Raji (cell line): ENCODE results near the gene SS18.

Source experiments
- POLR2A ChIP-seq: IDR thresholded peaks from 2 replicates; pipeline ENCODE4 v1.6.1; 2011; ENCODE audit warnings: low read depth, low read length, control low read depth; ENCODE audit not compliant: insufficient read depth

Gene SS18

DNA sequence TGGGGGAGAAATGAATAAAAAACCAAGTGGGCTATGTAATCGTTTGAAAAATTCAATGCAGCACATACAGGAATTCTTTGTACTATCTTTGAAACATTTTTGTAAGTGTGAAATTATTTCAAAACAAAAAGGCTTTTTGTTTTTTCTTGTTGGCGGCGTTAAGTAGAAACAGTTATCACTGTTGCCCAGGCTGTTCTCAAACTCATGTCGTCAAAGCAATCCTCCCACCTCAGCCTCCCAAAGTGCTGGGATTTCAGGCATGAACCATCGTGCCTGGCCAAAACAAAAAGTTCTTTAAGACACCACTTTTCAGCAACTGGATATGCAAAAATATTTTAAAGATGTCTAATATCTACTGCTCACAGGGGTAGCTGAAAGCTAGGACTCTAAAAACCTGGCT lies 5.4 kb downstream of the SS18 start:
- no peak for TF ChIP-seq POLR2A

DNA sequence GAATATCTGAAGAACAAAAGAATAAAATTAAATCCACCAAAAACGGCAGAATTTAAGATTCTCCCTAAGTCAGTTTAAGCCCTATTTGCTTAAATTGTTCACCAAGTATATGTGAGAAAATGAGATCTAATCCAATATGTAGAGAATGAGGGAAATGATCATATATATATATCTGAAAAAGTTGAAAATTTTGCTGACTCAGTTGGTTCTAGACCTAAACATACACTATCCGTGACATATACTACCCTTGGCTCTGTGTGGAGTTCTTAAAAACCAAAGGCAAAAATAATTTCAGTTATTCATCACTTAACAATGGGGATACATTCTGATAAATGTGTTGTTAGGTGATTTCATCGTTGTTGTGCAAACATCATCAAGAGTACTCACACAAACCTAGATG lies 7.3 kb downstream of the SS18 start:
- no peak for TF ChIP-seq POLR2A

DNA sequence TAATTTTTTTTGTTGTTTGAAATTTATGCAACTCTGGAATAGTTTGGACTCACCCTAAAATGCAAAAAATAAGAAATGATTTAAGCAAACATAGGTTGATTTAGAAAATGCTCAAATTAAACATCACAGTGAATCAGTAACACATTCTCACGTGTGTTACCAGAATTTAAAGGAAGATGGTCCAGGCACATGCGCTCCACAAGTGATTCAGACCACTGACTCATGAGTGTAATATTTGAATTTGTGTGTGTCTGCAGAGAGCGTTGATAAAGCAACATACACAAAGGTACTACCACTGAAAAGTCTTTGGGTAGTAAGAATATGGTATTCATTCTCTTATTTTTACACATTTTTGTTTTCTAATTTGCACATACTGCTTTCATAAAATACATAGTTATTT lies 7.9 kb downstream of the SS18 start:
- TF ChIP-seq POLR2A: no peak

DNA sequence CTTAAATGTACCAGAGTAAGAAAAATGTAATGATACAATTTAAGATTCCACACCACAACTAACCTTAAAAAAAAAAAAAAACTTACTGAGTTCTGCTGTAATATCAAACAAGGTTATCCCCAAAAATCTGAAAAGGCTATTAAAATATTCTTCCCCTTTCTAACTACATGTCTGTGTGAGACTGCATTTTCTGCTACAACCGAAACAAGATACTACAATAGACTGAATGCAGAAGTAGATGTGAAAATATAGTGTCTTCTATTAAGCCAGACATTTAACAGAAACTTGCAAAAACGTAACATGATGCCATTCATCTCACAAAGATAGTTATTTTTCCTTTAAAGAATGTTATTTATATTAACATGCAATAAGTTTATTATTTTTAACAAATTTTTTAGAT lies 16.2 kb downstream of the SS18 start:
- no peak for TF ChIP-seq POLR2A

DNA sequence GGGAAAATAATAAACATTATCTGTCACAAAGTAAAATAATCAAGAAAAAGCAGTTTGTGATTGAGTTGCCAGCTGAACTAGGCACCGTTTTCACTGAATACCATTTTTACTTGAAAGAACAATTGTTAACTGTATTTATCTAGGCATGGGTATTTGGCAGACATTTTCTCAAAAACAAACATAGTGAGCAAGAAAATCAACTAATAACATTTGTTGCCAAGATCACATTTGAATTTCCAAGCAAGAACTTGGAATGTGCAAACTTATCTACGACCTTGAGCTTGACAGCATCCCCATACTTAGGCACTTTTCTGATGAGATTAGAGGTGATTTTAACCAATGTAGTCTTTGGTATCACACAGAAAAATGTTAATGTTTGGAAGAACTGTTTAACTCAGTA lies 16.7 kb downstream of the SS18 start:
- TF ChIP-seq POLR2A: no peak

DNA sequence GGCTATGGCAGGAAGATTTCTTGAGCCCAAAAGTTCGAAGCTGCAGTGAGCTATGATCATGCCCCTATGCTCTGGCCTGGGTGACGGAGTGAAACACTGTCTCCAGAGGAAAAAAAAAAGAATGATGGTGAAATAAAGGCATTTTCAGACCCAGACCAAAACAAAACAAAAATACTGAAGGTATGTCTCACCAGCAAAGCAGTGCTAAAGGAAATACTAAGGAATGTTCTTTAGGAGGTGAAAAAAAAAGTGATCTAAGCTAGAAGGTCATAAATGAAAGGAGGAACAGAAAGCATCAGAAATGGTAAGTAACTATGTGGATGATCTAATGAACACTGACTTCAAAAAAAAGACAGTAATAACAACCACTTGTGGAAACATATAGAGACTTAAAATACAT lies 18.7 kb downstream of the SS18 start:
- TF ChIP-seq POLR2A: no peak

DNA sequence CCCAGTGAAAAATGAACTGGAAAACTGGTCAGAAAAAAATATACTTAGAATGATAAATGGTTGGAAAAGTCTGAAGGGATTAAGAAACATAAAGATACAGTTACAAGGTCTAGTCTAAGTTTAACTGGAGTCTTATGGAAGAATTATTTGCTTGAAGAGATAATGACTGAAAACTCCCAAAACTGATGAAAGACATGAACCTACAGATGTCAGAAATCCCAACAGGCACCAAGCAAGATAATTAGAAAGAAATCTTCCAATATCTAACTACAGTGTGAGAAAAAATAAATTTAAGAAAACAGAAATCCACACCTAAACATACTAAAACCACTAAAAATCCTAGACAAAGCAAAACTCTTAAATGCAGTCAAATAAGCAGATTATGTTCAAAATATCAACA lies 19.4 kb downstream of the SS18 start:
- TF ChIP-seq POLR2A: no peak

DNA sequence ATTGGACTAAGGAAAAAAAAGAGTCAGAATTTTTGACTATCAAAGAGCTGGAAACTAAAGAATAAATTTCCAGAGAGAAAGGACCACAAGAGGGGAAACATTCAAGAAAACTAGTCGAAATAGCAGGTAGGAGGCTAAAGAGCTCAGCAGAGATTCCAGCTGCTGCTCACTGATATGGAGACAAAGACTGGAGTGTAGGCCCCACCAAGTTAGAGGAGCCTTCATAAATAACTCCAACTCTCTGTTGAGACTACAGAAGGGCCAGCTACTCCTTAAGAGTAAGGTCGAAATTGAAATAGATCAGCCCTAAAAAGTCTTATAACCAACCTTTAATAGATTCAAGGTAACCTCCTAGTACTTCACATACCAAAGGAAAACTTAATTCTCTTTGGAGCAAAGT lies 31.1 kb downstream of the SS18 start:
- TF ChIP-seq POLR2A: no peak

DNA sequence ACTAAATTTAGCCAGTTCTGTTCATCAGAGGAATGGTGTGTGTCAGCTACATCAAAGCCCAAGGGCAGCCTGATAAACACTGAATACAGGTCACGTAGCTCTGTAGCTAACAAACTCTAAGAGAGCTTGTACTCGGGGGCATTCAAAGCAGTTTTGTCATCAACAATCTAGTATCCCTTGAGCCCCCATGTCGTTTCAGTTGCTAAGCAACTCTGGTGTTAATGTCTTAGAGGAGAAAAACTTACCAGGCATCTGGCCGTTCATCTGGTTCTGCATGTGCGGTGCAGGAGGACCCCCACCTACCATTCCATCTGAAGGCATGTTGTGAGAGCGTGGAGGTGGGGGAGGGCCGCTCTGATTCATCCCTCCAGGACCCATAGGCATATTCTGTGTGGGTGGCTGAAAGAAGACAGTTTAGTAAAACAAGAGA lies 33.1 kb downstream of the SS18 start:
- no peak for TF ChIP-seq POLR2A

DNA sequence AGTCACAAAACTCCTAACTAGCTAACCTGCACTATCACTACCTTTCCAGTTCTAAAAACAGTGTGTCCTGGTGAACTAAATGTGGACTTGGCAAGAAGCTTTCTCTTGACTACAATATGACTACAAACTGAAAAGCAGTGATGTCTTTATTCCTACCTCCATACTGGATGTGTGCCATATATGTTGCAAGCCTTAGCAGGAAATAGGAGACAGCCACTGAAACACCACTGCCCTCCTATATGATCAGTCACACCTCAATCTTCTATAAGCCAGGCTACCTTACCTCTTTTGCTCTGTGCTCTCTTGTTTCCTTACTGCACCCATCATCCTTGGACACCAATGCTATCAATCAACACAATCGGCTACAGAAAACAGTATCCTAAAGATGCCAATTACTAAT lies 34.1 kb downstream of the SS18 start:
- TF ChIP-seq POLR2A: no peak

DNA sequence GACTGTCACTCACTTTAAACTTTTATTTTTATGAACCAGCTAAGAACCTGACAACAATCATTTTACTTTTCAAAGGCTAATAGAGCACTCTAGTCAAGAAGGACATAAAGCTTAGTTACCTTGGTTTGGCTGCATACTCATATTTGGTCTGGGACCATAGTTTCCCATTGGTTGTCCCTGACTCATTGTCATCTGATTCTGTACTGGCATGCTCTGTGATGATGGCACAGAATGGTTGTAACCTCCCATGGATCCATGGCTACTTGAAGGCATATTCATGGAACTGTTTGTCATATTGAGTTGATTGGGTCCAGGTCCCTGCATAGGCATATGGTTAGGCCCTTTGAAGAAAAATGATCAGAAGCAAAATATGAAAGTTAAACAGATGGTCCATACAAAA lies 37.9 kb downstream of the SS18 start:
- TF ChIP-seq POLR2A: no peak

DNA sequence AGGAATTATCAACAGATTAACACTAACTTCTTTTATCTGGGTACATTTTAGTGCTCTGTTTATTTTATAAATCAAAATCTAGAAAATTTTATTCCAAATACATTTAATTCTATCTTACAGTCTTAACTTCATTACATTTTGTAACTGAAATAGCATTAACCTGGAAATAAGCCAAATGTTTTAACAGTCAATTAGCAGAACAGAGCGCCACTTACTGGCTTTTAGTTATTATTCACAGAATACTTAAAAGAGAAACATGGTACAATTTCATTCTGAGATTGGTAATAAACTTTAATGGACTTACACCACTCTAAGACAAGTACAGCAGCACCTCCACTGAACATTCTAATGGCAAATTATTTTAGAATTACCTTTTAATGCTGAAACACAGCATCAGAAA lies 38.6 kb downstream of the SS18 start:
- TF ChIP-seq POLR2A: no peak

DNA sequence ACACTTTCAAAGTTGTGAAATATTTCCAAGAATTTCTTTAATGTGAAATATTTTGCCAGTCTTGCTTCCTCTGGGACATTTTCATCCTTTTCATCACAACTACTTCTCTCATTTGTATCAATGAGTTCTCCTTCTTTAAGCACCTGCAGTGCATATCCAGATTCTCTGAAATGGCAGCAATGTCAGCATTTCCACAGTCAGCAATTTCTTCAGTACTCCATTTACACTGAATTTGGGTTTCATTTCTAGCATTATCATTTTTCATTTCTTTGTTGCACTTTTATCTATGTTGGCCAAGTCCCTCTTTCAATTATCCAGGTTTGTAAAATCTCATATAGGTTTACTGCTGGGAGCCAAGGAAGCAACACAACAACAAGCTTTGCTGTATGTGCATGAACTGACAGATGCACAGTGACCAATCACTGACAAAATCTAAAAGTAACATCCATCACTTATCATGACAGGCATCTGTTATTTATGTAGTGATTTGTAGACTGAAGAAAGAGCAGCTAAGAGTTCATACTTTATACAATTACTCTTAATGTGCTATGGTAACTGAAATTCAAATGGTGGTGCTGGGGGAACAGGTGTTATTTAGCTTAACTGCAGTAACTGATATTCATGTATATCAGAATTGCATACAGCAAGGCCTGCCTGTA lies 43.9 kb downstream of the SS18 start:
- TF ChIP-seq POLR2A: no peak

DNA sequence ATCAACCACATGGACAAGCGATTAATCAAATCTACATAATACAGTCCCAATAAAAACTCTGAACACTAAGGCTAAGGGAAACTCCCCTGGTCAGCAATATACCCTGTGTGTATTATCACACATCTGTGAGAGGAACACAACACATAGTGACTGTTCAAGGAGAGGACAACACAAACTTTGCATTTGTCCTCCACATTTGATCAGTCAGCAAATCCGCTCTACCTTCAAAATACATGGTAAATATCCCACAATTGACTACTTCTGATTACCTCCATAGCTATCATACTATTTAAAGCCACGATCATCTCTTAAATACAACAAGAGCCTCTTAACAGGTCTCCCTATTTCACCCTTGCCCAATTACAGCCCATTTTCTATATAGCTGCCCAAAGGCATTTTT lies 45.6 kb downstream of the SS18 start:
- no peak for TF ChIP-seq POLR2A

DNA sequence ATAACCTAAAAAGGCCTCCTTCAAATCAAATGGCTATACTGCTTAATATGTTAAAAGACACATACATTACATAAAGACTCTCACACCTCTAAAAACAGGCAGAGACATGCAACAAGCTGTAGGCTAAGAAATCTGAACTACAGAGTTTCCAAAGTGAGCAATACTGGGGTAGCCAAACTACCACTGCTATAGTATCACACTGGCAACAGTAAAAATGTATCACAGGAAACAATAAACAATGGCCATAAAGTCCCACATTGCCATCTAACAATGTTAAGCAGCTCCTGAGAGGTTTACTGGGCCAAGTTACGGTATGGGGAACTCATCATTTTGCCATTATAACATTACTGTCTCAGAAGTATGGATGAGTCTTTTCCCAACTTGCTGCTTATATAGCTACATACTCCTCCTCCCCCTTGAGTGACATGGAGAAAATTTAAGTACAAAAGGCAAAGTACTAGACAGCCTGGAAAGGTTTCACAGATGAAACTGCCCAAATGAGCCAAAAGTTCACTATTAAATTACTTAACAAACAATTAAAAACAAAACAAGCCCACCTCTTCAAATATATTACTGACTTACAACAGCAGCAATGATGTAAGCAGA lies 50.3 kb downstream of the SS18 start:
- no peak for TF ChIP-seq POLR2A

DNA sequence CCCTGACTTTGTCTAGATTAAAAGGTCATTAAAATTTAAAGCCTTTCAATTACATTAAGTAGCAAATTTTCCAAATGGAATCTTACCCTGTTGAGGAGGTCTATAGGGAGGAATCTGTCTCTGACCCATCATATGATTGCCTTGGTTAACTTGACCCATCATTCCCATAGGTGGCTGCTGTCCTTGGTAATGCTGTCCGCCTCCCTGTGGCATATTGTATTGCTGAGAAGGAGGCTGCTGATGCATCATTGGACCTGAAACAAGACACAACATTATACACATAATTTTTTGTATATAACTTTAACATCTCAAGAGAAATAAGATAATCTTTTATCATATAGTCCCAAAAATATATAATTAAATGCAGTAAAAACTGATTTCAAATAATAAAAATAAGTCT lies 51.2 kb downstream of the SS18 start:
- TF ChIP-seq POLR2A: no peak

DNA sequence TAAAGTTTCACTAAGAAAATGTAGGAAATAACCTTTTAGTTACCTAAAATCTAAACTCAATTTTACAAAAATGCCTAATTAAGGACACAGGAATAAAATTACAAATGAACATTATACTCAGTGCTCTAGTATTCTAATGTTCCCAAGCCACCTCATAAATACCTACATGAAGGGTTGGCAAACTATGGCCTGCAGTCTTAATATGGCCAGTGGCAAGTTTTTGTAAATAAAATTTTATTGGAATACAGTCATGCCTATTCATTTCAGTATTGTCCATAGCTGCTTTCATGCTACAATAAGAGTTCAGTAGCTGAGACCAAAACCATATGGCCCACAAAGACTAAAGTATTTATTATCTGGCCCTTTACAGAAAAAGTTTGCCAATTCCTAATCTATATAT lies 53.8 kb downstream of the SS18 start:
- no peak for TF ChIP-seq POLR2A
